Choroid plexus epithelial cell (primary cell): Measurements from ENCODE around the gene GALC.

Source experiments
- DNase-seq: peaks from one replicate; pipeline ENCODE4 v3.0.0-alpha.2; 2010; ENCODE audit warnings: low read depth
- H3K4me3 ChIP-seq: 2 replicates; pipeline ENCODE4 v1.5.1; 2011; ENCODE audit warnings: low read depth, mild to moderate bottlenecking, control low read depth, low read length, moderate library complexity
- TF ChIP-seq, protein P1 (sequence below): conservative IDR thresholded peaks from 2 replicates; pipeline ENCODE4 v1.5.1; 2011; ENCODE audit warnings: low read depth, mild to moderate bottlenecking, control low read depth, inconsistent platforms, low read length, moderate library complexity

Gene GALC

GRCh38 chr14:87892763-87893162 lies 100.2 kb downstream of the GALC start:
- TF ChIP-seq, protein P1, sequence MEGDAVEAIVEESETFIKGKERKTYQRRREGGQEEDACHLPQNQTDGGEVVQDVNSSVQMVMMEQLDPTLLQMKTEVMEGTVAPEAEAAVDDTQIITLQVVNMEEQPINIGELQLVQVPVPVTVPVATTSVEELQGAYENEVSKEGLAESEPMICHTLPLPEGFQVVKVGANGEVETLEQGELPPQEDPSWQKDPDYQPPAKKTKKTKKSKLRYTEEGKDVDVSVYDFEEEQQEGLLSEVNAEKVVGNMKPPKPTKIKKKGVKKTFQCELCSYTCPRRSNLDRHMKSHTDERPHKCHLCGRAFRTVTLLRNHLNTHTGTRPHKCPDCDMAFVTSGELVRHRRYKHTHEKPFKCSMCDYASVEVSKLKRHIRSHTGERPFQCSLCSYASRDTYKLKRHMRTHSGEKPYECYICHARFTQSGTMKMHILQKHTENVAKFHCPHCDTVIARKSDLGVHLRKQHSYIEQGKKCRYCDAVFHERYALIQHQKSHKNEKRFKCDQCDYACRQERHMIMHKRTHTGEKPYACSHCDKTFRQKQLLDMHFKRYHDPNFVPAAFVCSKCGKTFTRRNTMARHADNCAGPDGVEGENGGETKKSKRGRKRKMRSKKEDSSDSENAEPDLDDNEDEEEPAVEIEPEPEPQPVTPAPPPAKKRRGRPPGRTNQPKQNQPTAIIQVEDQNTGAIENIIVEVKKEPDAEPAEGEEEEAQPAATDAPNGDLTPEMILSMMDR, result no peak
- no peak for DNase-seq
- no peak overlapping the region for H3K4me3 ChIP-seq

DNA sequence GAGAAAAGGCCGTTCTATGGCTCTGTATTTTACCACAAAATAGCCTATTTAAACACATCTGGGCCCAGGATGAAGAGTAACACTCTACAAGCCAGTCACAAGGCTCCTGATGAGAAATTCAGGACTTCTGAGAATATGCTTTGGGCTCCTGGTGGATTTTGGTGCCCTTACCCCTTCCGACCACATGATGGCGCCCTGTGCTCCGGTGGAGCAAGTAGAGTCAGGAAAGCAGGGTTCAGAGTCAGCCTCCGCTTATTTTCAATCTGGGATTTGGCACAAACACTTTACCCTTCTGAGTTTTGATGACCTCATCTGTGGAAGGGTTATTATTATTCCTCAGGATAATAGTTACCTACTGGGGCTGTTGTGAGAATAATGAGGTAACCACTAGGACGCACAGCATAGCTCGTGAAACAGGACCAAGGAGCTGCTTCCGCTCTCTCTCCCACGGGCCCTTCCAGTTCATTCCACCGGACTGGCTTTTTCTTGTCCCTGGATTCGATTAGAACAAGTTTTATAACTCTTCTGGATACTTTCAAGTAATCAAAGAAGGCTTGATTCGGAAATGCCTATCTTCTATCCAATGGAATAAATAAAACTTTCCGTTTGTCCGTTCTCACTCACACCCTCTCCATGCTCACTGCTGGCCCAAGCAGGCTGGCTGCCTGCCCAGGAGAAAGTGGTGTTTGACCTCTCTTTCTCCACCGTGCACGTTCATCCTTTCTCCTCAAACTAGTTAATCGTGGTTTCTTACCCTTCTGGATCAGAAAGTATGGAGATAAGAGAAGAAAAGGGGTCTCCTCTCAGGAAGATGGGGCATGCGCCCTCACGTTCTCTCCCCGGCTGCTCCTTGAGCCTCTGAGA lies 104.6 kb downstream of the GALC start:
- no peak for DNase-seq
- no peak overlapping the region for H3K4me3 ChIP-seq
- TF ChIP-seq, protein P1, result peak; percentile 26

GRCh38 chr14:87883750-87884149 lies 109.2 kb downstream of the GALC start:
- DNase-seq, result no peak
- TF ChIP-seq, protein P1, result no peak

More at GRCh38 chr14:87883750-87884149, 109.2 kb downstream of the GALC start:
- H3K4me3 ChIP-seq, result no peak overlapping the region
